WERI-Rb-1 (cell line): ENCODE data around the gene MAN1A1.

ENCODE experiments used
- DNase-seq: peaks from one replicate; pipeline ENCODE4 v3.0.0-alpha.2; 2020
- H3K27ac ChIP-seq: fragments of 250-450 bp; sonication (Bioruptor Pico); 2 replicates; pipeline ENCODE4 v1.5.1; 2020; ENCODE audit warnings: mild to moderate bottlenecking, moderate library complexity
- H3K27me3 ChIP-seq: fragments of 250-450 bp; sonication (Bioruptor Pico); 2 replicates; pipeline ENCODE4 v1.5.1; 2021; ENCODE audit warnings: mild to moderate bottlenecking, low read depth, moderate library complexity; ENCODE audit not compliant: insufficient read depth, severe bottlenecking
- H3K36me3 ChIP-seq: fragments of 250-450 bp; sonication (Bioruptor Pico); 2 replicates; pipeline ENCODE4 v1.5.1; 2020; ENCODE audit warnings: mild to moderate bottlenecking, moderate library complexity
- H3K4me3 ChIP-seq: 2 replicates; pipeline ENCODE4 v1.5.1; 2011; ENCODE audit warnings: low read depth, mild to moderate bottlenecking, control low read depth, low read length
- H3K9me3 ChIP-seq: fragments of 250-450 bp; sonication (Bioruptor Pico); 2 replicates; pipeline ENCODE4 v1.5.1; 2021; ENCODE audit warnings: mild to moderate bottlenecking, moderate library complexity; ENCODE audit not compliant: severe bottlenecking
- TF ChIP-seq, protein P1 (sequence below): IDR thresholded peaks from 2 replicates; pipeline ENCODE4 v1.5.1; 2011; ENCODE audit warnings: low read depth, mild to moderate bottlenecking, control low read depth, inconsistent platforms, low read length

The MAN1A1 gene

DNA sequence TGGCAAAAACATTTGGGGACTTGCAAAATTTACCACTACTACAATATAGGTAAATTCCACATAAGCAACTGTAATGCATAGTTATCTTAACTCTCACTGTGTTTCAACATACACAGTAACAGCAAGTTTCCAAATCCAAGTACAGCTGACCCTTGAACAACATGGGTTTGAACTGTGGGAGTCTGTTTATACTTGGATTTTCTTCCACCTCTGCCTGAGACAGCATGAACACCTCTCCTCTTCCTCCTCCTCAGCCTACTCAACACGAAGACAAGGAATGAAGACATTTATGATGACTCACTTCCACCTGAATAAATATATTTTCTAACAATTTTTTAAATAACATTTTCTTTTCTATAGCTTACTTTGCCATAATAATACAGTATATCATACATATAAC is 25.6 kb downstream of the MAN1A1 start:
- no peak overlapping the region for H3K27ac ChIP-seq
- DNase-seq, result no peak
- H3K9me3 ChIP-seq, result no peaks in the 10 kb centered on the region
- H3K4me3 ChIP-seq, result no peak overlapping the region
- TF ChIP-seq, protein P1, sequence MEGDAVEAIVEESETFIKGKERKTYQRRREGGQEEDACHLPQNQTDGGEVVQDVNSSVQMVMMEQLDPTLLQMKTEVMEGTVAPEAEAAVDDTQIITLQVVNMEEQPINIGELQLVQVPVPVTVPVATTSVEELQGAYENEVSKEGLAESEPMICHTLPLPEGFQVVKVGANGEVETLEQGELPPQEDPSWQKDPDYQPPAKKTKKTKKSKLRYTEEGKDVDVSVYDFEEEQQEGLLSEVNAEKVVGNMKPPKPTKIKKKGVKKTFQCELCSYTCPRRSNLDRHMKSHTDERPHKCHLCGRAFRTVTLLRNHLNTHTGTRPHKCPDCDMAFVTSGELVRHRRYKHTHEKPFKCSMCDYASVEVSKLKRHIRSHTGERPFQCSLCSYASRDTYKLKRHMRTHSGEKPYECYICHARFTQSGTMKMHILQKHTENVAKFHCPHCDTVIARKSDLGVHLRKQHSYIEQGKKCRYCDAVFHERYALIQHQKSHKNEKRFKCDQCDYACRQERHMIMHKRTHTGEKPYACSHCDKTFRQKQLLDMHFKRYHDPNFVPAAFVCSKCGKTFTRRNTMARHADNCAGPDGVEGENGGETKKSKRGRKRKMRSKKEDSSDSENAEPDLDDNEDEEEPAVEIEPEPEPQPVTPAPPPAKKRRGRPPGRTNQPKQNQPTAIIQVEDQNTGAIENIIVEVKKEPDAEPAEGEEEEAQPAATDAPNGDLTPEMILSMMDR, result no peak
- no peaks in the 10 kb centered on the region for H3K27me3 ChIP-seq
- no peaks in the 10 kb centered on the region for H3K36me3 ChIP-seq

DNA sequence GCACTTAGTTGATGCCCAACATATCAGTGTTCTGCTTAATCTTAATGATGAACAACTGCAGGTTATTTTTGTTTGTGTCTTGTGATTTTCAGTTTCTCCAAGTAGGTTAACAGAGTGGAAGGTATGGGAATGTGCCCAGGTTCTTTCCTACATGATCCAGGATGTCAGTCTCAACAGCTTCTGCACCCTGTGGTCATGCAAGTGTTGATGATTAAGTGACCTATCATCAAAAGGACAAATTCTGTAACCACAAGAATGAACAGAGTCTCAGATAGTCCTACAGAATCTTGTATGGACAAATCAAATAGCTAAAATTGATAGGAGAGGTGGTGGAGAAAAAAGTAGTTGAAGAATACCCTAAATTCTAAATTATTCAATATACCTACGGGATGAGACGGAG is 26.1 kb downstream of the MAN1A1 start:
- no peaks in the 10 kb centered on the region for H3K9me3 ChIP-seq
- H3K27ac ChIP-seq, result no peak overlapping the region
- DNase-seq, result no peak
- H3K4me3 ChIP-seq, result no peak overlapping the region
- TF ChIP-seq, protein P1, result no peak
- H3K36me3 ChIP-seq, result no peaks in the 10 kb centered on the region
- no peaks in the 10 kb centered on the region for H3K27me3 ChIP-seq

DNA sequence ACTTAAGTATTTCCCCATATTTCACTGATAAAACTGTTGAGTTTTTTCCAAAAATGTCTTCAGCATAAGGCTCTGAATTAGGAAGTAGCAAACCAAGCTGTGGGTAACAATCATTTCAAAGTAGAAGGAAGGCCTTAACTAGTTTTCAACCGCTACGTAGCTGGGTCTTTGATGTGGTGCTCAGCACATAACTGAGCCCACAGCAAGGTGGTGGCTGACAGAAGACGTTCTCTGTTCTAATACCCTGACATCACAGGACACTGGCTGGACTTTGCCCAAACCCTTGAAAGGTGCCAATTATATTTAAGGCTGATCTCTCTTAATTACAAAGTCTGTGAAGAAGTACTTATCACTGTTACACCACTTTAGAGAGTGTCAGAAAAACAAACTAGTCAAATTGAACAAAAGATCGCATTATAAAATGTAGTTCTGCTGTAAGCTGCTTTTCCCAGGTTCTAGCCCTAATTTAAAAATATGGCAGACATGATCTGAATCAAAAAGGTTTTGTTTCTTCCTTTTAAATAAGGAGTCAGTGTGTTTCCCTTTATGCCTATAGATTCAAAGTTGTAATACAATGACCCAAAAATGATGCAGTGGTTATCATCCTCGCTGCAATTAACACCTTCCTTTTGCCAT is 26.7 kb downstream of the MAN1A1 start:
- Histone ChIP-seq H3K9me3 (no peaks in the 10 kb centered on the region), H3K27me3 (no peaks in the 10 kb centered on the region), H3K4me3 (no peak overlapping the region), H3K27ac (no peak overlapping the region), H3K36me3 (no peaks in the 10 kb centered on the region)
- no peak for DNase-seq
- TF ChIP-seq, protein P1, result no peak

DNA sequence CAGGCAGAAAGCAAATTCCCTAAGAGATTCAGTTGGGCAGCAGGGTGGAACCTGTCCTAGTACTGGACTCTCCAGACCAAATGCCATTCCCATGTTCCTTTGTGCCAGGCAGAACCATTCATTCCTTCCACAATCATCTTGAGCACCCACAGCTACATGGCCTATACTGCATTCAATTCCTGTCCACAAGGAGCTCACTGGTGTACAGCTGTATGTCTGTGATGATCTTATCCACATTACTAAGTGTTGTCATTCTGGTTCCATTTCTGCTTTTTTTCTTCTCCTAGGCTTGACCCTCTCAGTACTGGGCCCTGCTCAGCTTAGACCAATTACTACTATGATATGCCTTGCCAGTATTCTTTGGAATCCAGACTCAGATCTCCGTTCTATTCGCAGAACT is 27.5 kb downstream of the MAN1A1 start:
- H3K36me3 ChIP-seq, result no peaks in the 10 kb centered on the region
- no peaks in the 10 kb centered on the region for H3K9me3 ChIP-seq
- TF ChIP-seq, protein P1, result no peak
- no peak overlapping the region for H3K27ac ChIP-seq
- no peak overlapping the region for H3K4me3 ChIP-seq
- DNase-seq, result no peak
- no peaks in the 10 kb centered on the region for H3K27me3 ChIP-seq

DNA sequence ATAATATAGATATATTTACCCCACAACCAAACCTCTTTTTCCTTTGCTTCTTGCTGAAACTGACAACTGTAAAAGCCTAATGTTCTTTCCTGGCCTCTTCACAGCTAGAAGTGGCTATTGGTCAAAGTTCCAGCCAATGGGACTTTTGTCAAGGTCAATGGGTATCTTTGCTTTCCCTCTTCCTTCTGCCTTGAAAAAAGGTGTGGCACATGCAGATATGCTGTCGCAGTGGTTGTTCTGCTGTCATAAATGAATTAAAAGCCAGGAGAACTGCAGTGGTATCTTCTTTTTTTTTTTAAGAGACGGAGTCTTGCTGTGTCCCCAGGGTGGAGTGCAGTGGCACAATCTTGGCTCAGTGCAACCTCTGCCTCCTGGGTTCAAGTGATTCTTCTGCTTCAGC is 29.9 kb downstream of the MAN1A1 start:
- H3K27ac ChIP-seq, result no peak overlapping the region
- no peaks in the 10 kb centered on the region for H3K9me3 ChIP-seq
- no peak overlapping the region for H3K4me3 ChIP-seq
- TF ChIP-seq, protein P1, result no peak
- no peaks in the 10 kb centered on the region for H3K36me3 ChIP-seq
- no peak for DNase-seq
- no peaks in the 10 kb centered on the region for H3K27me3 ChIP-seq

DNA sequence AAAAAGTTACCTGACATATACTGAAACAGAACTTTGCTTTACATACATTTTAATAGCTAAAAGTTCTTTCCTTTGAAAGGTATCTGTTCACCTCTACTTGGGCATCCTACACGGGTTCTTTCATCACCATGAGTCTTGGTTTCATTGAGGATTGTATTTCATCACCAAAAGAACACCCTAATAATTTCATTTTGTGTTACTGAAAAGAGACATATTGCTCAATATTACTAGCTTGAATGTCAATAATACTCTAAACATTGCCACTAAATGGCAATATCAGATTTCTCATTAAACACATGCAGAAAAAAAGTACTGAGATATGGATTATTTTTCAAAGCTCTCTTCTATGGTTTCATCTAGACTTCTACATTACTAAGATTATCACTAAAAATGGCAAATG is 30.8 kb downstream of the MAN1A1 start:
- no peaks in the 10 kb centered on the region for H3K36me3 ChIP-seq
- no peak for DNase-seq
- H3K27me3 ChIP-seq, result no peaks in the 10 kb centered on the region
- TF ChIP-seq, protein P1, result no peak
- H3K27ac ChIP-seq, result no peak overlapping the region
- no peaks in the 10 kb centered on the region for H3K9me3 ChIP-seq
- no peak overlapping the region for H3K4me3 ChIP-seq
